DMS153 treated with DMSO at 0.1 percent for 48 hours (cell line): ENCODE measurements around the gene MYOG.
A peak's percentile ranks its signal among the peaks of the same experiment; 100 is the strongest.

ENCODE experiments used
- DNase-seq: peaks from one replicate; lab custom pipeline; 2025; ENCODE audit not compliant: unreplicated experiment; lab: John Stamatoyannopoulos, UW

The MYOG gene

DNA sequence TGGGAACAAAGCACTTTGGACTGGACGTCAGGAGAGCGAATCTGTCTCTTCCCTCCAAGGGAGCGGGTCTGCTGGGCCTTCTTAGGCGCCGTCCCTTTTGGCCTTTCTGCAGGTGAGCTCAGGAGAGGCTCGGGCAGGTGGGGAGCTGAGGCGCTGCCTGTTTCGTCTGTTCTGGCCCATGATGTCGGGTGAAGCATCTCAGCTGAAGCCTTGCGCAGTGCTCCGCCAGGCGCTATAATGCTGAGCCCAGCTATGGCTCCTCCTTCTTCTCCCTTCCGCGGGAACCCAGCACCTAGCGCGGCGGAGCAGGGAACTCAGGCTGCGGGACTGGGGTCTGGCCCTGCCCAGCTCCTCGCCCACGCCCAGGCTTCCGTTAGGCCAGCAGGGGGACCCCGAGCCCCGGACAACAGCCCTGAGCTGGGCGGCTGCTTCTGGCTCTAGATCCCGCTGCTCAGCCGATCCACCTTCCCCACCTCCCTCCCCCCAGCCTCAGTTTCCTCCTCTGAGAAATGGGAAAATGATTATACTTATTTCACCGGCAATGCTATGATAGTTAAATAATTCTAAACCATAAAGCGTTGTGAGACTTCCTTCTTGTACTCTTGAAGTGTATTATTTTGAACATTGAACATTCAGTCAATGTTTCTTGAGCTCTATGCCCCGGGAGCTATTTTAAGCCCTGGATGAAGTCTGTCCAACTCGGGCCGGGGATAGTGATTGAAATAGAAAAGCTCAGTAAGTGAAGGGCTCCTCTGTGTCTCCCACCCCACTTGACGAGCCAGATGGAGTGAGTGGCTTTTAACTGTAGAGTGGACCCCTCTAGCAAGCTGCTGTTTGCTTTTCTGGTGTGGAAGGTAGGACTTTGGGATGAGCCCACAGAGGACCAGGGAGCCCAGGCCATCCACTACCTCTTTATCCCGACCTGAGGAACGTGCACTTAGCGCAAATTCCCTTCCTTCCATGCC is 32.1 kb upstream of the MYOG start:
- DNase-seq, result peak; percentile 73

DNA sequence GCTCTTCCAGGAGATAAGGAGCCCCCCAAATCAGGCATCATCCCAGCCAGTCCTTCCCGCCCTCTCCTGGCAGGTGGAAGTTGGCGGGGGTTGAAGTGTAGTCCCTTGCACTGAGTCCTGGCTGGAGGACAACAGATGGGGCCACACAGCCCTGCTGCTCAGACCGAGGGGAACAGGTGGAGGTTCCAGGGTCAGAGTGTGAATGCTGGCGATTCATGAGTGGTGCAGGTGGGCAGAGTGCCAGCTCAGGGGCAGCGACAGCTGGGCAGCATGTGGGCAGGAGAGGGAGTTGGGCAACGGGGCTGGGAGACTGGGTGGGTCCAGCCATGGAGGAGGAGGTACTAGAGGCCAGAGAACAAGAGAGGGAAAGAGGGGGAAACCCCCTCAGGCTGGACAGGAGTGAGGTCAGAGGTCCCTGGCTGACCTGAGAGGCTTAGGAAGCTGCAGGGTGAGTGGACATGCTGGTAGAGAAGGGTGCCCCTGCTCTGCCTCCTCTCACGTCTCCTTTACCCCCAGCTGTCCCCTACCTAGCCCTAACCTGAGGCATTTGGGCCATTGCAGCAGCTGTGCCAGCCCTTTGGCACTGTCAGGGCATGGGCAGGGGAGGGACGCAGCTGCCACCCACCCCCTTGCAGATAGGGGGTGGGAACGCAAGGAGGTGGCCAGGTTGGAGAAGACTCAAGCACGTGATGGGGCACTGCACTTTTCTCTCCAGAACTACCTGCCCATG is 30.4 kb upstream of the MYOG start:
- DNase-seq, result no peak

DNA sequence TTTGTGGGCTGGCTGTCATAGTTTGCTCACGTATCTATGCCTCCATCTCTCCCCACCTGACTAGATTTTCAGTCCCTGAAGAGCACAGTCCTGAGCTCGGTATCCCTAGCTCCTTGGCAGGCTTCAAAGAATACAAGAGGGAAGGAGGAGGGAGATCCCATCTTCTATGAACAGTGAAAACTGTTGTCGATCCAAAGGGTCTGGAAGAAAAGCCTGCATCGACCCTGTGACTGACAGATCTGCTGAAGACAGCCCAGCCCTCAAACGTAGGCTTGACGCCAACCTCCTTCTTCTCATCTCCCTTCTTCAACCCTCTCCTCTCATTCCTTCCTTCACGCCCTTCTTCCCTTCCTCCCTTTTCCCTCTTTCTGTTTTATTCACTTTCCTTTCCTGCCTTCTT is 28.4 kb upstream of the MYOG start:
- DNase-seq, result no peak

DNA sequence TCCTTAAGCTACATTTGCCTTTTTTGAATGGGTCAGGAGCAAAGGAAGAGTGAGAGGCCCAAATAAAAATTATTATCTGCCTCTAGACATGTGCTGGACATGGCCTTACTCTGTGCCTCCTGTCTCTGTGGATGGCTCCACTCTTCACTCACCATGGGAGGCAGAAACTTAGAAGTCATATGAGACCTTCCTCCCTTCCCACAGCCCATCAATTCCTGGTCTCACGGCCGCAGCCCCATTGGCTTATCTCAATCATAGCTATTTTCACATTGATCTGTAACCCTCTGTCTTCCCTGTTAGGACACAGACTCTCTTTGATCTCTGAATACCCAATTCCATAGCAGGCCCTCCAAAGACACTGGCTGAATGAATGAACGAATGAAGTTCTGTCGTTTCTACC is 27.5 kb upstream of the MYOG start:
- no peak for DNase-seq

DNA sequence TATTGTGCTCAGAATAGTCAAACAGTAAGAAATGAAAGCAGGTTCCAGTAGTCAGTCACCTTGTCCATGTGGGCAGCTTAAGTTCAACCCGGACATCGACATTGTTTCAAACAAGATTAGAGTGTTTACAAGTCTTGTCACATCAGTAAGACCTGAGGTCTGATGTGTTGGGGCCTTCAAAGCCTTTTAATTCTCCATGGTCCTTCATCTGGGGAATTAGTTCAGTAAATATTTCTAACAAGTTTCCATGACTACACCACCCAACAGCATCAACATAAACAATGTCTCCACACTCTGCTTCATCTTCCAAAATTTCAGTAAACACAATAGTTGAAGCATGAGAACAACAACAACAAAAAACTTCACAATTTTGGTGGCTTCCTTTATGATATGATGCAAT is 26.7 kb upstream of the MYOG start:
- no peak for DNase-seq

DNA sequence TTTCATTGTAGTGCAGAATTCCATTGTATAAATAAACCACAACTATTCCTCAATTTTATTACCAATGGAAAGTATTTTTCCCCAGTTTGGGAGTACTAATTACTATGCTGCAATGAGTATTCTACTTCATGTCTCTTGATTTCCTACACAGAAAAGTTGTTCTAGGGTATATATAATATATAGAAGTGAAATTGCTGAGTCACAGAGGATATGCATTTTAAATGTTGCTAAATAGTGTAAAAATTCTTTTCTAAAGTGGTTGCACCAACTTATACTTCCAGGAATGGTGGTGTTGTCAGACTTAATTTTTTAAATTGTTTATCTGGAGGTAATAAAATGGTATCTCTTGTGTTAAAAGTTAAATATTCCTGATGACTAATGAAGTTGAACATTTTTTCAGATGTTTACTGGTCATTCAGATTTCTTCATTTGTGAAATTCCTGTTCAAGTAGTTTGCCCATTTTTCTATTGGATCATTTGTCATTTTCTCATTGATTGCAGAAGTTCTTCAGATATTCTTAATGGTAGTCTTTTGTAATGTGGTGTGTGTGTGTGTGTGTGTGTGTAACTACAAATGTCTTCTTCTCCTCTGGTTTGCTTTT is 19.1 kb upstream of the MYOG start:
- no peak for DNase-seq

DNA sequence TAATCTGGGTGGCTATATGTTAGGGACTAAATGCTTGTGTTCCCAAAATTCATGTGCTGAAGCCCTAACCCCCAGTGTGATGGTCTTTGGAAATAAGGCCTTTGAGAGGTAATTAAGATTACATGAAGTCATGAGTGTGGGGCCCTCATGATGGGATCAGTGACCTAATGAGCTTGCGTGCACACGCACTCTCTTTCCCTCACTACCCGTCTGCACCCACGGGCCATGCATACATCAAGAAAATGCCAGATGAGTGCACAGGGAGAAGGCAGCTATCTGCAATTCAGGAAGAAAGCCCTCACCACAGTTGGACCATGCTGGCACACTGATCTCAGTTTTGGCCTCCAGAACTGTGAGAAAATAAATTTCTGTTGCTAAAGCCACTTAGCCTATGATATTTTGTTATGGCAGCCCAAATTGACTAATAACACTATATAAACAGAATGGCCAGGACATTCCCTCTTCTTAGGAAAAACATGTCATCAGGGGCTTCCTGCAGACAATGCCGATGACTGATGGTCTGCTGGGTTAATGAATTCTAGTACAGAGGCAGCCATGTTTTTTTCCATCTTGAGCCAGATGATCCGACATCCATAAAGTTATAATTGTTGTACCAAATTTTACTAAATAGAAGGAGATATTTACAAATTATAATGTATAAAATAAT is 18.1 kb upstream of the MYOG start:
- DNase-seq, result no peak

DNA sequence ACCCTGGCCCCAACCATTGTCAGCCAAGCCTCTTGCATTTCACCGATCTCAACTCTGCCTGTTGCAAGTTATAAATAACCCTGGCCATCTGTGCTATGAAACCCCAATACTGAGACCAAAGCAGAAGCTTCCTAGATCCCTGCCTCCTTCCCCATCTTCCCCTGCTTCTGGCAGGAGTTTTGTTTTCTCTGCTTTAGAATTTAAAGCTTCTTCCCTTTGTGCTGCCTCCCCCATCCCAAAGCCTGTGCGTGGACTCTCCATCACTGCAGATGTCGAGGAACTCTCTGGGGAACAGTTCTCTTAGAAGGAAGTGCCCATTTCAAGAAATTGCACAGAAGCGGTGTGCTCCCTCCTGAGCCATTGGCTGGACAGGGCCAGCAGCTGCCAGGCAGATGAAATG is 17.4 kb upstream of the MYOG start:
- no peak for DNase-seq

DNA sequence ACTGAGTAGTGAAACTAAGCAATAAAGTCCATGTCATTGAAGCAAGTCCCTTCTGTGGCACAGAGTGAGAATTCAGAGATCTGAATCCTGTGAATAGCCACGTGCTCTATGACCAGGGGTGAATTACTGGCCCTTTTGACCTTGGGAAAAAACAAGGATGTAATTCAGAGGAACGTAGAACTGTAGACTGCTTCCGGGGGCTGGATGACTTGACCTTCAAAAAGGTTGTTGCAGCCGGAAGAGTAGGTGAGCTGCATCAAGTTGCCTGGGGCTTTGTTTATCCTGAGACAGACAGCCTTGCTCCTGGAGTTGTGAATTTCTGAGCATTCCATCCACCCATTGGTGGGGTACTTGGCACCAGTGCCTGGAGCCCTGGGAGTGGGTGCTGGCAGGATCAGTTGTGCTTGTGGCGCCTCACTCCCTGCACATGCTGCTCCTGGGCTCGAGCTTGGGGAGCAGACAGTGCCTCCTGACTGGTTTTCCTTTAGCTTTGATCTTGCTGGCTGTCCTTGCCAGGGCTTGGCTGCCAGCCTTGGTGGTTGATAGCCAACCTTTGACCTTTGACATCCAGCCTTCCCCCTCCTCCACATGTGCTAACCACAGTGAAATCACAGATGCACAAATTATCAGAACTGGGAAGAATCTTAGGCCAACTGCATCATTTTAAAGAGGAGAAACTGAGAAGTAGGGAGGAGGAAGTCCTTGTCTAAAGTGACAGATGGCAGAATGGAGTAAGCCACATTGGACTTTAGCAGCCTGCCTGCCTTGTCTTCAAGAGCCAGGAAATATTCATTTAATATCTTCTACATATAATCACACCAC is 16.2 kb upstream of the MYOG start:
- no peak for DNase-seq

DNA sequence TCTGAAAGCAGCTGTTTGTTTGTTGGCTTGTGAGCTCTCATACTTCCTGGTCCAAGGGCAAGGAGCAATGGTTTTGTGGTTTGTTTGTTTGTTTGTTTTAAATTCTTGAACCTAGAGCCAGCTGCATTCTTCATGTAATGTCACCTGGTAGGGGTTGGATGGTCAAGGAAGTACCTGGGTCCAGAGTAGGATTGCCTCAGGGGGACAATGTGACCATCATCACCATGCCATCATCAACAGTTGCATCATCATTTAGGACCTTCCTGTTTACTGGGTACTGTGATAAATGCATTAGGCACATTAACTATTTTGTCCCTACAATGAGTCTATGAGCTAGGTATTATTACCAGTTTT is 14.7 kb upstream of the MYOG start:
- no peak for DNase-seq

DNA sequence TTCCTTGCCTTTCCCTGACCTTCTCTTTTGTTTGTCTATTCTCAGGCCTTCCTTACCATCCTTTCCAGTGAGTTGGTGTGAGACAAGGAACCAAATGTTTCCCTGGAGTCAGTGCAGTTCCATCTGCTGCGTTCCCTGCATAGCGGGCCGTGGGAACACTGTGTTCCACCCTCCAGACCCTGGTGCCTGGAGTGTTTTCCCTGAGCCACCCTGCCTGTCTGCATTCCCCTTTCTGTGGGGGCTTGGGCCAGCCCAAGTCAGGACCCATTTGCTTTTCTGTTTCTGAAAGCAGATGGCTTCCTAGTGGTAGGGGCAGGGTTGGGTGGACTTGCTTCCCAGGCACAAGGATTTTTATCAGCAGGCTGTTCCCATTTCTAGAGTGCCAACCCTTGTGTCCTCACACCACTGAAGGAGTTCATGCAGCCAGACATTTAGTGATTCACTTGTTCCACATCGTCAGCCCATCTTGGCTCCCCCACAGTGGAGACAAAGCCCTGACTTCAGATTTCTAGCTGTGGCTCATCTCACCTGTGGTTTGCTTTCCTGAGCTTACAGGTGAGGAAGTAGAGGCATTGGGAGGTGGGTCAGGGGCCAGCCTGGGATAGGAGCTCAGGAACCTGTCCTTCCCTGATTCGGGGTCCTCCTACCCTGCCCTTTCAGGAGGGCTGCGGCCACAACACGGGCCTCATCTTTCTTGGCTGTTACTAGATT is 14.1 kb upstream of the MYOG start:
- no peak for DNase-seq

DNA sequence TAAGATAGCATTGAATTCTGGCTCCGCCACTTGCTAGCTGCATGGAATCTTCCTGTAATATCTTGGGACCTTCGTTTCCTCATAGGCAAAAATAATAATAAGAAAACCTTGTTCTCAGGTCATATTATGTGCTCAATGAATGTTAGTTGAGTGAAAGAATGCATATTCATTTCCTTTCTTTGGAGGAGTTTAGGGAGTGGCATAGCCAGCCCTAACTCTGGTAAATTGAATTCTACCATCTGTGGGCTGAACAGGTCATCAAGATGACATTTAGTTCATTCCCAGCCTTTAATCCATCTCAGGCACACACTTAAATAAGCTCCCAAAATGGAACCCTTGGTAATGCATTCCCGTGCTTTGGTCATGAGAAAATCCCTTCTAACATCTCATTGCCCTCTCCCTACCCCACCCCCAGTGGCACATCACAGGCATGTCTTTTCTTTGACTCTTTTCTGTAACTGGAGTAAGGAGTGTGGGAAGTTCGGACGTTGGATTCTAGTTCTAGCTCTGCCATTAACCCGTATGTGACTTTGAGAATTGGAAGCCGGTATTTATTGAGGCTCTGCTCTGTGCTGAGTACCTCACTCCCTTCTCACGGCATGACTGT is 13.2 kb upstream of the MYOG start:
- no peak for DNase-seq

DNA sequence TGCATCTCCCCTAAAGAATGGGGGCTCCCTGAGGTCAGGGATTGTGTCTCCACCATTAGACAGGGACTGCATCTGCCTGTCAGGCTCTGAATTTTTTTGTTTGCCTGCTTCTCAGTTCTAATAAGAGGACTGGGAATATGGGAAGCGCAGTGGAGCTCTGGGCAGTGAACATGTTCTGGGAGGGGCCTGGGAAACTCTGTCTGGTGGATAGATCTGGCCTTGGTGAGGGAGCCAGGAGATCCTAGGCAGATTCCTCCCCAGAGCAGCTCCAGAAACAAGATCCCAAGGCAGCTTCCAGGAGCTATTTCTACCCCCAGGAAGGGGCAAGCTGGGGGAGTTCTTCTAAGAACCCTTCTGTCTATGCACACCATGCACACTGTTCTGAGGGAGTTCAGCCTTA is 12.6 kb upstream of the MYOG start:
- DNase-seq, result no peak

DNA sequence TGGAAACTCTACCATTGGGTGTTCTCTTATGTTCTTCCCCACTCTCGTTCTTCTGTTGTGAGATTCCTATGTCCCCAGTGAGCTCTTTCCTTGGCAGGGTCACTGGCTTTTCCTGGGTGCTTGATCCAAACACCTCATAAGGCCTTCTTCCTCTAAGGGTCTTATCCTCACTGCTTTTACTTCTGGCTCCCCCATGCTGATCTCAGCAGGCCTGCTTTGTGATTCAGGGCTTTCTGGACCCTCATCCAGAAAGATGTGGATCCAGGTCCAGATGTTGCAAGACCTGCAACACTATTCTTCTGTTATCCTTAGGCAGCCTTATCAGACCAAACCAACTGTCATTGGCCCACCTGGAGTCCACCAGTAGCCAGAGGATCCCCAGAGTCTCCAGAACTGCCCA is 11.2 kb upstream of the MYOG start:
- DNase-seq, result no peak

DNA sequence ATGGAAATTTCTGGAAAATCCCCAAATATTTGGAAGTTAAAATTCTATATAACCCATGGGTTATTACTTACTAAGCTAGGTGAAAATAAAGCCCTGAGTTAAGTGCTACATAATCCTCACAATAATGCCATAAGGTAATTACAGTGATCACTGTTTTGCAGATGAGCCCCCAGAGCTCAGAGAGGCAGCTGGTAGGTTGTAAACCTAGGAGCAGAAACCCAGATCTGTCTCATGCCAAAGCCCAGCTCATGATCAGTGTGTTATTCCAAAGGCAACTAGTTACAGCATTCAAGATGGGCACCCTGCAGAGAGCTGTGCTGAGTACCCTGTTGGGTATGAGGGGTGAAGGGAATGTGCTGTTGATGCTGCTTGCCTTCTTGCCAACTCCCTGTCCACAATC is 10.8 kb upstream of the MYOG start:
- no peak for DNase-seq

DNA sequence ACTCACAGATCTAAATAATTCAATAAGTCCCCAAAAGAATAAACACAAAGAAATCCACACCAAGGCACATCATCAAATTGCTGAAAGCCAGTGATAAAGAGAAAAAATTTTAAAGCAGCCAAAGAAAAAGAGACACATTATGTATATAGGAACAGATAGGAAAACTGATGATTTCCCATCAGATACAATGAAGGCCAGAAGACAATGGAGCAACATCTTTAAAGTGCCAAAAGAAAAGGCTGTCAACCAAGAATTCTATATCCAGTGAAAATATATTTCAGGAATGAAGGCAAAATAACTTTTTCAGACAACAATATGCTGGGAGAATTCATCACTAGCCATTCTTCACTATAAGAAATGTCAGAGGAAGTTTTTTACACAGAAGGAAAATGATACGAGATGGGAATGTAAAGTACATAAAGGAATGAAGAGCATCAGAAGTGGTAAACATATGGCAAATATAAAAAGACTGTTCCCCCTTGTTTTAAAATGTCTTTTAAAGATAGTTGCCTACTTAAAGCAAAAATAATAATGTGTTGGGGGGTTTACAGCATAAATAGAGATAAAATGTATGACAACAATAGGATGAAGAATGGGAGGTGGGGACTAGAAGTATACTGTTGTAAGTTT is 9.4 kb upstream of the MYOG start:
- DNase-seq, result no peak

DNA sequence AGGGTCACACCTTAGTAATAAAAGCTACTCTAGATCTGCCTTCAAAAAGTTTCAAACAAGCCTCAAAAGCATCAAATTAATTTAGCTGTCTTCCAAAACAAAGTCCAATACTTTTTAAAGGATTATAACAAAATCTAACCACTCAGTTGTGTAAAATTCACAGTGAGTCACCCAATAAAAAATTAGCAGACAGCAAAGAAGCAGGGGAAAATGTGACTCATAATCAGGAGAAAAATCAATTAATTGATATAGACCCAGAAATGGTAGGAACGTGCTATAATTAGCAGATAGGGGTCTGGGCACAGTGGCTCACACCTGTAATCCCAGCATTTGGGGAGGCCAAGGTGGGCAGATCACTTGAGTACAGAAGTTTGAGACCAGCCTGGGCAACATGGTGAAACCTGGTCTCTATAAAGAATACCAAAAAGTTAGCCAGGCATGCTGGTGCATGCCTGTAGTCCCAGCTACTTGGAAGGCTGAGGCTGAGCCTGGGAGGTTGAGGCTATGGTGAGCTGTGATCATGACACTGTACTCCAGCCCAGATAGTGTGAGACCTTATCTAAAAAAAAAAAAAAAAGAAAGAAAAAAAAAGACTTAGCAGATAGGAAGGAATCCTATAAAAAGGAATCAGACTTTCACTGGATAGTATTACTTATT is 8.1 kb upstream of the MYOG start:
- DNase-seq, result no peak

DNA sequence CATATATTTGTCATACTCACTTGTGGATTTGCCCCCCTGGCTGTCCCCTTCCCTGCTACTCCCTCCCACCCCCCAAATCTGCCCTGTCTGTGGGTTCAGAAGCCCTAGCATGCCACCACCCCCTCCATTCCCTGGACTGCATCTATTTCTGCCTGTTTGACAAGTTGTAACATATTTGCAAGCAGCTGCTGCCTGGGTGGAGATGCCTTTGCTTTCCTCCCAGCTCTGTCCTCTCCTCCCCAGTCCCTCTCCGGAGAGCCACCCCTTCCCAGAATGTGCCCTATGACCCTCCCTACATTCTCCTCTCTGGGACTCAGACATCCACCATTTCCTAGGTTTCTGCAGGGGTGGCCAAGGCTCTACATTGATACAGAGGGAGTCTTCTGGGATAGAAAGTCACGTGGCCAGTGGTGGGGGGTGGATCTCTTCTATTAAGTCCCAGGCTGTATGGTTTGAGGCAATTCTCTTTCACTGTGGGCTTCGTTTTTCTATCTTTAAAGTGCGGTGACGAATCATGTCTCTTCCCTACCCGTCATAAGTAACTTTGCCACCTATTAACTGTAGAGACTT is 6.0 kb upstream of the MYOG start:
- DNase-seq, result no peak

DNA sequence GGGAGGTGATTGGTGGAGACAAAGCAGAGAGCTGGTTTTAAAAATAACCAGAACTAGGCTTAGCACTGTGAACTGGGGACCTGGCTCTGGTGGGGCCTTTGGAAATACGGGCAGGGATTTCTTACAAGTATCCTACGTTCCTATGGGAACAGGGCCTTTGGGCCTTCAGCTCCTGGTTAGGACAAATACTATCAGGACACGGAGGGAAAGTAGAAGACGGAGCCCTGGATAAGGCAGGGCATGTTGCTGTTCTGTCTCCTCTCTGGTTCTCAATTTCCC is 5.3 kb upstream of the MYOG start:
- no peak for DNase-seq
